ENCODE measurements around the gene NLE1. TPM values are rescaled to one million over a fixed set of nuclear protein-coding genes. Genes with fewer than 3 reads are reported as not detected.

Gene NLE1
- total RNA-seq, 6 donors from 2014 or later: 6.7 to 14.6 (median 11.1) TPM

GRCh38 chr17:35082073-35082657 lies 59.9 kb downstream of the NLE1 start:
- Histone ChIP-seq H3K4me1 (peaks cover 7 to 24% (median 13%) of the 10 kb centered on the region in 4 donors), H3K9me3 (no peaks in the 10 kb centered on the region), H3K27ac (no peak overlapping the region), H3K4me3 (no peak overlapping the region), H3K27me3 (no peaks in the 10 kb centered on the region), H3K36me3 (no peaks in the 10 kb centered on the region)
- ATAC-seq (ENCODE audit: low FRiP score in 2 of 2) (no peak), DNase-seq (no peak)
- 52 to 67% methylated on average over 3 of the region's 3 CpGs for WGBS, 2 donors
- no peak for TF ChIP-seq POLR2A (IDR thresholded peaks at IDR 0.05)
- TF ChIP-seq POLR2AphosphoS5 (IDR thresholded peaks at IDR 0.05): no peak
- no peak for TF ChIP-seq EP300 (IDR thresholded peaks at IDR 0.05)
- TF ChIP-seq, protein P1, sequence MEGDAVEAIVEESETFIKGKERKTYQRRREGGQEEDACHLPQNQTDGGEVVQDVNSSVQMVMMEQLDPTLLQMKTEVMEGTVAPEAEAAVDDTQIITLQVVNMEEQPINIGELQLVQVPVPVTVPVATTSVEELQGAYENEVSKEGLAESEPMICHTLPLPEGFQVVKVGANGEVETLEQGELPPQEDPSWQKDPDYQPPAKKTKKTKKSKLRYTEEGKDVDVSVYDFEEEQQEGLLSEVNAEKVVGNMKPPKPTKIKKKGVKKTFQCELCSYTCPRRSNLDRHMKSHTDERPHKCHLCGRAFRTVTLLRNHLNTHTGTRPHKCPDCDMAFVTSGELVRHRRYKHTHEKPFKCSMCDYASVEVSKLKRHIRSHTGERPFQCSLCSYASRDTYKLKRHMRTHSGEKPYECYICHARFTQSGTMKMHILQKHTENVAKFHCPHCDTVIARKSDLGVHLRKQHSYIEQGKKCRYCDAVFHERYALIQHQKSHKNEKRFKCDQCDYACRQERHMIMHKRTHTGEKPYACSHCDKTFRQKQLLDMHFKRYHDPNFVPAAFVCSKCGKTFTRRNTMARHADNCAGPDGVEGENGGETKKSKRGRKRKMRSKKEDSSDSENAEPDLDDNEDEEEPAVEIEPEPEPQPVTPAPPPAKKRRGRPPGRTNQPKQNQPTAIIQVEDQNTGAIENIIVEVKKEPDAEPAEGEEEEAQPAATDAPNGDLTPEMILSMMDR (IDR thresholded peaks at IDR 0.05): no peak

GRCh38 chr17:35081638-35082037 lies 60.5 kb downstream of the NLE1 start:
- WGBS, 2 donors: 100% methylated on average over 1 of the region's 1 CpG
- Histone ChIP-seq H3K27ac (no peak overlapping the region), H3K9me3 (no peaks in the 10 kb centered on the region), H3K4me1 (peaks cover 6 to 19% (median 9%) of the 10 kb centered on the region in 4 donors), H3K4me3 (no peak overlapping the region), H3K27me3 (no peaks in the 10 kb centered on the region), H3K36me3 (no peaks in the 10 kb centered on the region)
- ATAC-seq (ENCODE audit: low FRiP score in 2 of 2): no peak
- no peak for DNase-seq
- no peak for TF ChIP-seq POLR2A (IDR thresholded peaks at IDR 0.05)
- TF ChIP-seq EP300 (IDR thresholded peaks at IDR 0.05): no peak
- TF ChIP-seq, protein P1 (IDR thresholded peaks at IDR 0.05): no peak
- TF ChIP-seq POLR2AphosphoS5 (IDR thresholded peaks at IDR 0.05): no peak

DNA sequence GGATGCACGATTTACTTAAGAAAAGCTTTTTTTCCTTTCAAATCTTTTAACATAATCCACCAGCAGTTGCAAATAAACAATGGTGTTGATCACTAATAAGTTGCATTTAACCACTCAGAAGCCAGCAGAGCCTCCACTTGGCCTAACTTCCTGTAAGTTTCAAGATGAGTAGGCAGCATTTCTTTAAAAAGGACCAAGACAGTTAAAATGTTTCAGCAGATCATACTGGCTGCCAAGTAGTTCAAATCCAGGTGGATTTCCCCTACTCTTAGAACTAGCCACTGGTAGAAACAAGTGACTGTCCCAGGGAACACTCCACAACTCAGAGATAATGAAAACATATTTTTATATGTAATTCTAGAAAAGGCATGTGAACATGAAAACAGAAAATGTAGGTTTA lies 61.6 kb downstream of the NLE1 start:
- H3K27ac ChIP-seq: no peak overlapping the region
- DNase-seq (no peak), ATAC-seq (ENCODE audit: low FRiP score in 2 of 2) (no peak)
- H3K27me3 ChIP-seq: no peaks in the 10 kb centered on the region
- H3K4me1 ChIP-seq: peaks cover 6 to 18% (median 8%) of the 10 kb centered on the region in 4 donors
- TF ChIP-seq POLR2AphosphoS5 (IDR thresholded peaks at IDR 0.05) (no peak), POLR2A (IDR thresholded peaks at IDR 0.05) (no peak), EP300 (IDR thresholded peaks at IDR 0.05) (no peak)
- TF ChIP-seq, protein P1 (IDR thresholded peaks at IDR 0.05): no peak
- no peaks in the 10 kb centered on the region for H3K9me3 ChIP-seq
- WGBS, 2 donors: 55 to 67% methylated on average over 1 of the region's 1 CpG
- H3K4me3 ChIP-seq: no peak overlapping the region
- no peaks in the 10 kb centered on the region for H3K36me3 ChIP-seq

GRCh38 chr17:35079547-35080423 lies 62.3 kb downstream of the NLE1 start:
- no peaks in the 10 kb centered on the region for H3K27me3 ChIP-seq
- TF ChIP-seq POLR2AphosphoS5 (IDR thresholded peaks at IDR 0.05) (no peak), POLR2A (IDR thresholded peaks at IDR 0.05) (no peak)
- TF ChIP-seq, protein P1 (IDR thresholded peaks at IDR 0.05): no peak
- no peaks in the 10 kb centered on the region for H3K9me3 ChIP-seq
- H3K4me1 ChIP-seq: peaks cover 6 to 26% (median 13%) of the 10 kb centered on the region in 4 donors
- WGBS, 2 donors: 91 to 97% methylated on average over 1 of the region's 1 CpG
- DNase-seq: no peak
- H3K36me3 ChIP-seq: no peaks in the 10 kb centered on the region
- no peak for ATAC-seq (ENCODE audit: low FRiP score in 2 of 2)
- no peak overlapping the region for H3K4me3 ChIP-seq
- no peak overlapping the region for H3K27ac ChIP-seq

Small RNAs within 50 kb of the gene (small RNA-seq; reads per million reads assigned to genes)
- 0 reads per million in 4 donors for gene RNU6-840P

Other genes starting within 250 kb of the NLE1 start
- gene CCT6B, start 180.8 kb downstream of the NLE1 start, total RNA-seq: 1 to 10 TPM in 4 of 6 donors, under 1 TPM in 2; 0.54 to 4.5 (median 1.7) TPM
- gene ZNF830, start 180.8 kb downstream of the NLE1 start, total RNA-seq: 10 to 100 TPM in 5 of 6 donors, 1 to 10 TPM in 1; 9.8 to 29.3 (median 14.1) TPM
- 10 to 100 TPM; 27.4 to 47.1 (median 29.9) TPM for gene LIG3, start 161.8 kb downstream of the NLE1 start, total RNA-seq
- gene RFFL, start 78.6 kb downstream of the NLE1 start, total RNA-seq: 10 to 100 TPM; 17.6 to 30.8 (median 25.3) TPM
- 10 to 100 TPM in 2 of 6 donors, 1 to 10 TPM in 4; 3.5 to 14.7 (median 7.5) TPM for gene RAD51D, start 22.4 kb downstream of the NLE1 start, total RNA-seq
- gene FNDC8, start 20.7 kb downstream of the NLE1 start, total RNA-seq: not detected
- gene UNC45B, start 5.5 kb upstream of the NLE1 start, total RNA-seq: under 1 TPM in 4 of 6 donors, not detected in 2; 0.10 to 0.61 (median 0.20) TPM
- gene SLC35G3, start 52.1 kb upstream of the NLE1 start, total RNA-seq: not detected
- gene SLFN5, start 100.8 kb upstream of the NLE1 start, total RNA-seq: 10 to 100 TPM; 26.7 to 48.5 (median 43.2) TPM
- gene SLFN11, start 231.3 kb upstream of the NLE1 start, total RNA-seq: 100 to 1,000 TPM in 2 of 6 donors, 10 to 100 TPM in 4; 33.6 to 101 (median 57.0) TPM

All from upper lobe of left lung (tissue), 6 donors.